VCaP (cell line): ENCODE data around the gene CORO6.

Experiments
- H3K27ac ChIP-seq: fragments of 450-650 bp; 2 replicates; pipeline ENCODE4 v1.5.1; 2017
- TF ChIP-seq, protein P1 (sequence below): fragments of 450-650 bp; conservative IDR thresholded peaks from 2 replicates; pipeline ENCODE4 v1.5.1; 2017; ENCODE audit warnings: mild to moderate bottlenecking, moderate library complexity

Gene CORO6

DNA sequence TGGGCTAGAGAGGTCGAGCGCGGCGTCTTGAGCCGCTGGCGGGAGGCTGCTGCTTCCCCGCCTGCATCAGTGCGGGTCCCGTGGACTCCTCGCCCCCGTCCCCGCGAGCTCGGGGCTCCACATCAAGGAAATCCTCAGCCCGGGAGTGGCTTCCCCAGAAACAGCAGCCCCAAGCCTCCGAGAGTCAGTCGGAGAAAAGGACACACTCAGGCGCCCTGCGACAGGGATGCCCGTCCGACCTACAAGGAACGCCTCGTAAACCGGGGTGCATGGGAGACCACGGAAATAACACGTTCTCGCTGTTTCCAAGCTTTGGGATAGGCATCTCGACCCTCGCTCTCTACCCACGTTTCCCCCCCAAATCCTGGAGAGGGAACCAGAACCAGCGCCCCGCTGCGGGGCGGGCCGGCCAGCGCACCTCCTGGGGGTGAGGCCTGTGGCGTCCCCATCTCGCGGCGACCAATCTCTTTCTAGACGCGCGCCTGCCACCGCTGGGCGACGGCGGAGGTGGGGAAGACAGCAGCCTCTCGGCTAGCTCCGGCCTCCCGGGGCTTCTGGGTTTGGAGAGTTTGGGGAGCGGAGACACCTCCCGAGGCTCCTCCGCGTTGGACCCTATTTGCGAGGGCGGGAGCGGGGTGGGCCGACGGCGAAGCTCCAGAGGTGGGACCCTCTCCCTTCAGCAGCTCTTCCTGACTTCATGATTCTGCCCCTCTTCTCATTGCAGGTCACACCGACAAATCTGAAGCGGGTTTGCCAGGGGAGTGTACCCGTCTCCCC lies 55.0 kb downstream of the CORO6 start:
- peak overlapping the region; percentile 89 for H3K27ac ChIP-seq
- TF ChIP-seq, protein P1, sequence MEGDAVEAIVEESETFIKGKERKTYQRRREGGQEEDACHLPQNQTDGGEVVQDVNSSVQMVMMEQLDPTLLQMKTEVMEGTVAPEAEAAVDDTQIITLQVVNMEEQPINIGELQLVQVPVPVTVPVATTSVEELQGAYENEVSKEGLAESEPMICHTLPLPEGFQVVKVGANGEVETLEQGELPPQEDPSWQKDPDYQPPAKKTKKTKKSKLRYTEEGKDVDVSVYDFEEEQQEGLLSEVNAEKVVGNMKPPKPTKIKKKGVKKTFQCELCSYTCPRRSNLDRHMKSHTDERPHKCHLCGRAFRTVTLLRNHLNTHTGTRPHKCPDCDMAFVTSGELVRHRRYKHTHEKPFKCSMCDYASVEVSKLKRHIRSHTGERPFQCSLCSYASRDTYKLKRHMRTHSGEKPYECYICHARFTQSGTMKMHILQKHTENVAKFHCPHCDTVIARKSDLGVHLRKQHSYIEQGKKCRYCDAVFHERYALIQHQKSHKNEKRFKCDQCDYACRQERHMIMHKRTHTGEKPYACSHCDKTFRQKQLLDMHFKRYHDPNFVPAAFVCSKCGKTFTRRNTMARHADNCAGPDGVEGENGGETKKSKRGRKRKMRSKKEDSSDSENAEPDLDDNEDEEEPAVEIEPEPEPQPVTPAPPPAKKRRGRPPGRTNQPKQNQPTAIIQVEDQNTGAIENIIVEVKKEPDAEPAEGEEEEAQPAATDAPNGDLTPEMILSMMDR = peak; percentile 74

DNA sequence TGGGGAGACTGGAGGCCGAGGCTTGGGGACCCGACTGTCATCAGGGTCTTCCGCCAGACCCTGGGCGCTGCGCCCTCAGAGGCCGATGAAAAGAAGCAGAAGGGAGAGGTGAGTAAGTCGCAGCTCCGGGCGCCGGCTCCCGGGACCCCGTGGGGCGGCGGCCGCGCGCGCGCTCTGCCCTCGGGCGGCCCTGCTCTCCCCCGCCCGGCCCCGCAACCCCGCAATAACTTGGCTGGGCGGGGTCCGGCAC lies 55.5 kb downstream of the CORO6 start:
- H3K27ac ChIP-seq = peak overlapping the region; percentile 89
- TF ChIP-seq, protein P1 = no peak

DNA sequence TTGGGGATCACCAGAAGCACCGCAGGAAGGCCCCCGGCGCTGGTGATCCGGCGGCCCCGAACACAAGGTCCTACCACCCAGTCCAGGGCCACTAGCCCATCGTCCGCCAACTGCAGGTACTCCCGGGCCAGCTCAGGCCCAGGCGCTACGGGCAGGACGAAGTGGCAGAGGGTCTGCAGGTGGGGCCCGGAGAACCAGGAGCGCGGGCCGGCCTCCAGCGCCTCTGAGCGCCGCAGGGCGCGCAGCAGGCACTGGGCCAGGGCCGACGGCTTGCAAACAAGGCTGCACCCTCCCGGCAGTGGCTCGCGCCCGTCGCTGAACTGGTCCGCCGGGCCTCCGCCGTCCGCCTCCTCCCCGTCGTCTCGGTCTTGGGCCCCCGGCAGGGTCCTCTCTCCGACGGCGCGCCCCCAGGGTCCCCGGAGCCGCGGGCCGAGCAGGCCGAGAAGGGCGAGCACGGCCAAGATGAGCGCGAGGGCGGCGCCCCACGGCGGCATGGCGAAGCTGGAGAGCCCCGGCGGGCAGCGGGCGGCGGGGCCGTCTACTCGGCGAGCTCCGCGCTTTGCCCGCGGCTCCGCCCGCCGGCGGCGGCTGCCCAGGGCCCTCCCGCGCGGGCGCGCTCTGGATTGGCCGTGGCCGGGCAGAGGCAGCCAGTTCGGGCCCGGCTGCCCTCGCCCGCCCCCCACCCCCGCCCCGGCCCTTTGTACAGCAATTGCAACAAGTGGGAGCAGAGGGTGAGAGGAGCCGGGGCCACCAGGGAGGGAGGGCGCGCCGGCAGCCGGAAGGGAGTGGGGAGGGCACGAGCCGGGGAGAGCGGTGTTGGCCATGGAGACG lies 56.0 kb downstream of the CORO6 start, which contains the start of gene ABHD15:
ABHD15 (minus strand) TSS at position 565 of the 831 bp plus-strand sequence; CDS start at position 494, 71 bp downstream.
- TF ChIP-seq, protein P1 = peak; percentile 18; the same call in 1 of the 2 replicates
- H3K27ac ChIP-seq = peak within 1 kb of the TSS; percentile 89

DNA sequence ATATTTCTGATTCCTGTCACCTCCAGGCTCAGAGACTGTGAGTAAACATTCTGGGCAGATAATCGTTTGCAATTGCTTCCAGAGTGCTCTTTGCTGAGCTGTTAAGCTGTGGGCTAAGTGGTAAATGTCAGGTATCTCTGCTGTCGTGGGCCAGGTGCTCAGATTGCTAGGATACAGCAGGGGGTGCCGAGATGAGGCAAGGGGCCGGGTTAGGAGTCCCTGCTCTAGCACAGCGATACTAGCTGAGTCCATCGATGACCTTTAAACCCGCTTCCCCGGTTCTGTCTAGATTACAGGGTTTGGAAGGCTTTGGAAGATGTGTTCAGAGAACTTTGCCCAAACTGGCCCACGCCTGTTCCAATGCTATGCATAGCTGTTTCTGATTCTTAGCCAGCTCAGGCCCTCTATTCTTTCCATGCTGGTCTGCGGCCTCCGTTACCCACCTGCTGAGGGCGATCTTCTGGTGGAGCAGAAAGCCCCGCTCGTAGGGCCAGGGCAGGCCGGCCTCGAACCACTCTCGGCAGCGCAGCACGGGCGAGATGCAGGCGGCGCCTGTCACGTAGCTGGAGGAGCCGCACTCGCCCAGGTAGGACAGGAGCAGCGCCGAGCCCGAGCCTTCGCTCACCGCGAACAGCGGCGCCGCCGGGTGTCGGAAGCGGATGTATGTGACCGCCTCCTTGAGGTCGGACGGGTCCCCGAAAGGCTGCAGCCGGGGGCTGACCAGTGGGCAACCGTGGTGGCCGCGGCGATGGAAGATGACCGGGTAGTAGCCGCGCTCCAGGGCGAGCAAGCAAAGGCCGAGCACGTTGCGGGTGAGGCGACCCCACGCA lies 56.9 kb downstream of the CORO6 start:
- TF ChIP-seq, protein P1 = no peak
- peak overlapping the region; percentile 89 for H3K27ac ChIP-seq
